ENCODE results near the gene NECAB2.

The NECAB2 gene

GRCh38 chr16:84043486-84044117 is 75.6 kb downstream of the NECAB2 start:
- TF ChIP-seq, protein P1, sequence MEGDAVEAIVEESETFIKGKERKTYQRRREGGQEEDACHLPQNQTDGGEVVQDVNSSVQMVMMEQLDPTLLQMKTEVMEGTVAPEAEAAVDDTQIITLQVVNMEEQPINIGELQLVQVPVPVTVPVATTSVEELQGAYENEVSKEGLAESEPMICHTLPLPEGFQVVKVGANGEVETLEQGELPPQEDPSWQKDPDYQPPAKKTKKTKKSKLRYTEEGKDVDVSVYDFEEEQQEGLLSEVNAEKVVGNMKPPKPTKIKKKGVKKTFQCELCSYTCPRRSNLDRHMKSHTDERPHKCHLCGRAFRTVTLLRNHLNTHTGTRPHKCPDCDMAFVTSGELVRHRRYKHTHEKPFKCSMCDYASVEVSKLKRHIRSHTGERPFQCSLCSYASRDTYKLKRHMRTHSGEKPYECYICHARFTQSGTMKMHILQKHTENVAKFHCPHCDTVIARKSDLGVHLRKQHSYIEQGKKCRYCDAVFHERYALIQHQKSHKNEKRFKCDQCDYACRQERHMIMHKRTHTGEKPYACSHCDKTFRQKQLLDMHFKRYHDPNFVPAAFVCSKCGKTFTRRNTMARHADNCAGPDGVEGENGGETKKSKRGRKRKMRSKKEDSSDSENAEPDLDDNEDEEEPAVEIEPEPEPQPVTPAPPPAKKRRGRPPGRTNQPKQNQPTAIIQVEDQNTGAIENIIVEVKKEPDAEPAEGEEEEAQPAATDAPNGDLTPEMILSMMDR (IDR thresholded peaks at IDR 0.05): no peak
- H3K27ac ChIP-seq: no peak overlapping the region
- DNase-seq (ENCODE audit: low spot score): no peak
- H3K4me3 ChIP-seq: no peak overlapping the region

DNA sequence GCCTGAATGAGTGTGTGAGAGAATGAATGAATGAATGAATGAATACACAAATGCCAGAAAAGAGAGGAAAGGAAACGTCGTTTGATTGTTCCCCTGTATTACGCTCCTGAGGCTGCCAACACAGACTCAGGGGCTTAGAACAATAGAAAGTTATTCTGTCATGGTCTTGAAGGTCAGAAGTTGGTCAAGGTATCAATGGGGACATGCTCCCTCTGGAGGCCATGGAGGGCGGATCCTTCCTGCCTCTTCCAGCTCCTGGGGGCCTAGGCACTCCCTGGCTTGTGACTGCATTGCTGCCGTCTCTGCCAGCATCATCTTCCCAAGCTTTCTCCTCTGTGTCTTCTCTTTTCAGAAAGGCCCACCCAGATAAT is 76.1 kb downstream of the NECAB2 start:
- Histone ChIP-seq H3K4me3 (no peak overlapping the region), H3K27ac (no peak overlapping the region)
- no peak for DNase-seq (ENCODE audit: low spot score)
- TF ChIP-seq, protein P1 (IDR thresholded peaks at IDR 0.05): no peak

GRCh38 chr16:84045001-84045817 is 77.2 kb downstream of the NECAB2 start:
- TF ChIP-seq, protein P1 (IDR thresholded peaks at IDR 0.05): no peak
- H3K4me3 ChIP-seq: no peak overlapping the region
- no peak for DNase-seq (ENCODE audit: low spot score)
- no peak overlapping the region for H3K27ac ChIP-seq

DNA sequence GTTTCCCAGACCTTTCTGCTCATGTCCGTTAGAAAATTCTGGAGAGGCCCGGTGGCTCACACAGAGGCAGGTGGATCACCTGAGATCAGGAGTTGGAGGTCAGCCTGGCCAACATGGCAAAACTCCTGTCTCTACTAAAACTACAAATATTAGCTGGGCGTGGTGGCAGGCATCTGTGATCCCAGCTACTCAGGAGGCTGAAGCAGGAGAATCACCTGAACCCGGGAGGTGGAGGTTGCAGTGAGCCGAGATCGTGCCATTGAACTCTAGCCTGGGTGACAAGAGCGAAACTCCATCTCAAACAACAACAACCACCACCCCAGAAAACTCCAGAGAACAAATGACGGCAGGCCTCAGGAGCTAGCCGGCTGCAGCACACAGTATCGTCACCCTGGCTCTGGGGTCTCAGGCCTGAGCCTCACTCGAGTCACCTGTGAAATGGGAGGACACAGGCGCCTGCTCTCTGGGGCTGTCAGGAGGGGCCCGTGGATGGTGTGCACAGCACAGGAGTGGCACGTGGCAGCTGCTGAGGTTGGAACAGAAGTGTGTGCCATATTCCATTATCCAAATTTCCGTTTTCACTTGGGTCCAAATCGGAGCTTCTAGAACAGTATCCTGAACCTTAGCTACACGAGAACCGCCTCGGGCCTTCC is 77.9 kb downstream of the NECAB2 start:
- no peak for DNase-seq (ENCODE audit: low spot score)
- TF ChIP-seq, protein P1 (IDR thresholded peaks at IDR 0.05): no peak
- H3K27ac ChIP-seq: no peak overlapping the region
- no peak overlapping the region for H3K4me3 ChIP-seq

DNA sequence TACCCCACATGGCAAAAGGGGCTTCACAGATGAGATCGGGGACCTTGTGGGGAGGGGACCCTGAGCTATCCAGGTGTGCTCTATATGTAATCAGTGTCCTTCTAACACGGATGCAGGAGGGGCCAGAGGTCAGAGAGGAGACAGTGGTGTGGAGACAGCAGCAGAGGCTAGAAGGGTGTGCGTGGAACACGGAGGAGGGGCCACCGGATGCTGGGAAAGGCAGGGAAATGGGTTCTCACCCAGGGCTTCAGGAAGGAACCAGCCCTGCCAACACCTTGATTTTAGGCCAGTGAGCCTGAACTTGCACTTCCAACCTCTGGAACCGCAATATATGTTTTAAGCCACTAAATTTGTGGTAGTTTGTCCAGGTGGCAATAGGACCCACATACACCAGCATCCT is 79.2 kb downstream of the NECAB2 start:
- Histone ChIP-seq H3K4me3 (no peak overlapping the region), H3K27ac (no peak overlapping the region)
- TF ChIP-seq, protein P1 (IDR thresholded peaks at IDR 0.05): no peak
- DNase-seq (ENCODE audit: low spot score): no peak

GRCh38 chr16:84047626-84048025 is 79.6 kb downstream of the NECAB2 start:
- DNase-seq (ENCODE audit: low spot score): no peak
- no peak overlapping the region for H3K27ac ChIP-seq
- no peak overlapping the region for H3K4me3 ChIP-seq
- TF ChIP-seq, protein P1 (IDR thresholded peaks at IDR 0.05): no peak

All from coronary artery (tissue), 2 donors.